ENCODE data around the gene LSM12.

LSM12 gene

DNA sequence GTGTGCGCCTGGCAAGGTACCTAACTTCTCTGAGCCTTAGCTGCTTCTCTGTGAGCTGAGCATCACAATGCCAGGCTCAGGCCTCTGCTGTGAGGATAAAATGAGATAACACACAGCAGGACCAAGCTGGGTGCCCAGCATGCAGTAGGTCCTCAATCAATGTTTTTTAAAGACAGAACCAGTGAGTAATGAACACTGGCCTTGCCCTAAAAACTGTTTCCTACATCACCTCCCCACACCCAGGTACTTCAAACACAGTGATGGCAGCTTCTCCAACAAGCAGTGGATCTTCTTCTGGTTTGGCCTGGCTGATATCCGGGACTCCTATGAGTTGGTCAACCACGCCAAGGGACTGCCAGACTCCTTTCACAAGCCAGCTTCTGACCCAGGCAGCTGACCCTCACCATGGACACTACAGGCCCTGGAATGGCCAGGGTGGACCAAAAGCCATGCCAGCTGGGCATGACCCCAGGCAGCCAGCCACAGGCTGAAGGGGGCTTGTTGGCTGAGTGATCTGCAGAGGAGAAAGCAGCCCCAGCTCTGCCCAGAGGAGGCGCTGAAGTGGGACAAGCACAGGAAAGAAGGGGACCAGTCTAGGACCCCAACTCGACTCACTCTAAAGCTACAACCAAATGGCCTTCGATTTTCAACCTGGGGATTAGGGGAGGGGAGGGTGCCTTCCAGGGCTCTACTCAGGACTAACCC lies 58.1 kb downstream of the LSM12 start:
- CTCF ChIA-PET, result interaction anchor here (1.3 kb wide), 1 partner anchor 25 kb away, joined by 3 read pairs; no protein-coding TSS in a partner anchor
- TF ChIP-seq, protein P1, sequence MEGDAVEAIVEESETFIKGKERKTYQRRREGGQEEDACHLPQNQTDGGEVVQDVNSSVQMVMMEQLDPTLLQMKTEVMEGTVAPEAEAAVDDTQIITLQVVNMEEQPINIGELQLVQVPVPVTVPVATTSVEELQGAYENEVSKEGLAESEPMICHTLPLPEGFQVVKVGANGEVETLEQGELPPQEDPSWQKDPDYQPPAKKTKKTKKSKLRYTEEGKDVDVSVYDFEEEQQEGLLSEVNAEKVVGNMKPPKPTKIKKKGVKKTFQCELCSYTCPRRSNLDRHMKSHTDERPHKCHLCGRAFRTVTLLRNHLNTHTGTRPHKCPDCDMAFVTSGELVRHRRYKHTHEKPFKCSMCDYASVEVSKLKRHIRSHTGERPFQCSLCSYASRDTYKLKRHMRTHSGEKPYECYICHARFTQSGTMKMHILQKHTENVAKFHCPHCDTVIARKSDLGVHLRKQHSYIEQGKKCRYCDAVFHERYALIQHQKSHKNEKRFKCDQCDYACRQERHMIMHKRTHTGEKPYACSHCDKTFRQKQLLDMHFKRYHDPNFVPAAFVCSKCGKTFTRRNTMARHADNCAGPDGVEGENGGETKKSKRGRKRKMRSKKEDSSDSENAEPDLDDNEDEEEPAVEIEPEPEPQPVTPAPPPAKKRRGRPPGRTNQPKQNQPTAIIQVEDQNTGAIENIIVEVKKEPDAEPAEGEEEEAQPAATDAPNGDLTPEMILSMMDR (conservative IDR thresholded peaks at IDR 0.05; ENCODE audit: low read depth), result no peak
- no peak for DNase-seq (ENCODE audit: low spot score)
- POLR2A ChIA-PET (ENCODE audit: low non-redundant PET), result no interaction called here
- peak overlapping the region; percentile 90 for H3K27ac ChIP-seq

DNA sequence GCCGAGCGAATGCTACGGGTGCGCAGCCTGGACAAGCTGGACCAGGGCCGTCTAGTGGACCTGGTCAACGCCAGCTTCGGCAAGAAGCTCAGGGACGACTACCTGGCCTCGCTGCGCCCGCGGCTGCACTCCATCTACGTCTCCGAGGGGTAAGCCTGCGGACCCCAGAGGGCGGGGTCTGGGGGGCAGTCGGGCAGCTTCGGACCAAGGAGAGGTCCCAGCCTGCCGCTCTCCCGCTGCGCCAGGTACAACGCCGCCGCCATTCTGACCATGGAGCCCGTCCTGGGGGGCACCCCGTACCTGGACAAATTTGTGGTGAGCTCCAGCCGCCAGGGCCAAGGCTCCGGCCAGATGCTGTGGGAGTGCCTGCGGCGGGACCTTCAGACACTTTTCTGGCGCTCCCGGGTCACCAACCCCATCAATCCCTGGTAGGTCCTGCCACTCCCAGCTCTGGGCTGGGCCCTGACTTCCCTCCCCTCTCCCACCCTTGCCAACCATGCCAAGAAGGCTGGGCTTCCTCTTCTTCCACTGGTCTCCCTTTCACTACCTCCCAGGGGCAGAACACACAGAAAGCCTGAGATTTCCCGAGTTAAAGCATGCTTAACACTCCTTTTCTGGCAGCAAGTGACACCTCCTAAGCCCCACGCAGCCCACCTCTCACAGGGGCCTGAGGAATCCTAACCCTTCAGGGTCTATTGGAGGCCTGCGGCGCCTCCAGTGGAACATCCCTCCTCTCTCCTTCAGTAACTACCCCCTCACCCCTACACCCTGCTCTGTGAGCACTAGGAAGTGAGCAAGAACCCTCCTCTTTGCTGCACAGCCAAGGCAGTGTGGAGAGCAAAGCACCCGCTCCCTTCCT lies 58.9 kb downstream of the LSM12 start:
- TF ChIP-seq, protein P1 (conservative IDR thresholded peaks at IDR 0.05; ENCODE audit: low read depth), result 0 out of 2 replicates have a peak, but pooled peaks have one; percentile 8
- peak overlapping the region; percentile 90 for H3K27ac ChIP-seq
- no peak for DNase-seq (ENCODE audit: low spot score)
- ChIA-PET CTCF (interaction anchor here (0.6 to 1.3 kb wide), 5 partner anchors 12 to 1987 kb away, joined by 3 to 5 read pairs (median 3); partner anchors contain the start of gene NKIRAS2), POLR2A (ENCODE audit: low non-redundant PET) (no interaction called here)

DNA sequence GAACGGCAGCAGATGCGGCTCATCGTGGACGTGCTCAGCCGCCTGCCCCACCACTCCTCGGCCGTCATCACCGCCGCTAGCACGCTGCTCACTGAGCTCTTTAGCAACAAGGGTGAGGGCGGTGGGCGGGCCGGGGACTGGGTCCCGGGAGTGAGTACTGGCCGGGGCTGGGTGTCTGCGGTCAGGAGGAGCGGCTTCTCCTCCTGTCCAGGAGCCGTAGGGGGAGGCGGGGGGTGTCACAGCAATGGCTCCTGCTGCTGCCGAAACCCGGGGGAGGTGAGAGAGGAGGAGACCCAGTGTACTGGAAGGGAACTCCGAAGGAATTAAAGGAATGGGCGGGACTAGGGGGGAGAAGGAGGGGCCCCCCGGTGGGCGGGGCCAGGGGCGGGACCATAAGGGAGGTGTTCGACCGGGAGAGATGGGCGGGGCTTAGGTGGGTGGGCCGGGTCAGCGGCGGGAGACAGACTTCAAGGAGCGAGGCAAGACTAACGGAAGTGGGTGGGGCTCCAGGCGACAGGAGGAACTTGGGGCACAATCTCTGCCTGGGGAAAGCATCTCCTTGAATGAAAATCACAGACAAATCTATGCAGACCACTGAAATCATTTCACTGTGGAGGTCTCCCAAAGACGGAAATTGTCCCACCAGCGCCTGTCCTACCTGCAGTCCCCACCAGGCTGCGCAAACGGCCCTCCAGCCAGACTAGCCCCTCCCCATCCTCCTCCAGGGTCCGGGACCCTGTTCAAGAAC lies 59.7 kb downstream of the LSM12 start:
- H3K27ac ChIP-seq, result peak overlapping the region; percentile 90
- DNase-seq (ENCODE audit: low spot score), result peak; percentile 98
- POLR2A ChIA-PET (ENCODE audit: low non-redundant PET), result interaction anchor here (0.6 kb wide), 1 partner anchor 39 kb away, joined by 5 read pairs; no protein-coding TSS in a partner anchor
- TF ChIP-seq, protein P1 (conservative IDR thresholded peaks at IDR 0.05; ENCODE audit: low read depth), result peak; percentile 43
- CTCF ChIA-PET, result interaction anchor here (0.6 to 1.3 kb wide), 7 partner anchors 11 to 1987 kb away, joined by 3 to 5 read pairs (median 3); partner anchors contain the start of gene NKIRAS2

DNA sequence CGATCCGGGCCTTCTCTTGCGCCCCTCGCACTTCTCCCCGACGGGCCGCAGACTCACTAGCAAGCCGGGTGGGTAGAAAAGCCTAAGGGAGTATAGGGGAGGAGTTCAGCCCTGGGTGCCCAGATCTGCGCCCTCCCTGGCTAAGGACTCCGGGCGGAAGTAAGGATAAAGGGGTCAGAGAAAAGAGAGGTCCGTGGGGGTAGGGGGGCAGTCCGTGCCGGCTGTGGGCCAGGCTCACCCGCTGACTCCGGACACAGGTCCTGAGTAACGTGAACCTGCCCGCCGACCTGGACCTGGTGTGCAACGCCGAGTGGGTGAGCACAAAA lies 60.2 kb downstream of the LSM12 start:
- ChIA-PET POLR2A (ENCODE audit: low non-redundant PET) (interaction anchor here (0.6 kb wide), 1 partner anchor 39 kb away, joined by 5 read pairs; no protein-coding TSS in a partner anchor), CTCF (interaction anchor here (0.7 kb wide), 3 partner anchors 41 to 62 kb away, joined by 3 to 5 read pairs (median 3); no protein-coding TSS in a partner anchor)
- peak overlapping the region; percentile 90 for H3K27ac ChIP-seq
- TF ChIP-seq, protein P1 (conservative IDR thresholded peaks at IDR 0.05; ENCODE audit: low read depth), result no peak
- DNase-seq (ENCODE audit: low spot score), result no peak

DNA sequence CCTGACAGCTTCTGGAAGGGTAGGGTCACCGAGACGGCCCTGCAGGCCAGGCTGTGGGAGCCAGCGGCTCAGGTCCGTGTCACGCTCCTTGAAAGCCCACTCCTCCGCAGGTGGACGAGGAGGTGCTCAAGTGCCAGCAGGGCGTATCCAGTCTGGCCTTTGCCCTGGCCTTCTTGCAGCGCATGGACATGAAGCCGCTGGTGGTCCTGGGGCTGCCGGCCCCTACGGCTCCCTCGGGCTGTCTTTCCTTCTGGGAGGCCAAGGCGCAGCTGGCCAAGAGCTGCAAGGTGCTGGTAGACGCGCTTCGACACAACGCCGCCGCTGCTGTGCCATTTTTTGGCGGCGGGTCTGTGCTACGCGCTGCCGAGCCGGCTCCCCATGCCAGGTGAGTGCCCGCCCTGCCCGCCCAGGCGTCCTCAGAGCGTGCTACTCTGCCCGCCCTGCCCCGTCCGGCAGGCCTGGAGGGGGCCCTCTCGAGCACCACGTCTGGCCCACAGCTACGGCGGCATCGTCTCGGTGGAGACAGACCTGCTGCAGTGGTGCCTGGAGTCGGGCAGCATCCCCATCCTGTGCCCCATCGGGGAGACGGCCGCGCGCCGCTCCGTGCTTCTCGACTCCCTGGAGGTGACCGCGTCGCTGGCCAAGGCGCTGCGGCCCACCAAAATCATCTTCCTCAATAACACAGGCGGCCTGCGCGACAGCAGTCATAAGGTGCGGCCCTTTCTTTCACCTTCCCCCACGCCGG lies 60.8 kb downstream of the LSM12 start:
- ChIA-PET POLR2A (ENCODE audit: low non-redundant PET) (no interaction called here), CTCF (interaction anchor here (0.7 kb wide), 2 partner anchors 51 to 61 kb away, joined by 3 to 5 read pairs; no protein-coding TSS in a partner anchor)
- peak overlapping the region; percentile 90 for H3K27ac ChIP-seq
- peak; percentile 16 for DNase-seq (ENCODE audit: low spot score)
- TF ChIP-seq, protein P1 (conservative IDR thresholded peaks at IDR 0.05; ENCODE audit: low read depth), result no peak; the same call in 1 of the 2 replicates
